ENCODE data around the gene UGT3A2.
A peak's percentile ranks its signal among the peaks of the same experiment; 100 is the strongest.

UGT3A2 gene

DNA sequence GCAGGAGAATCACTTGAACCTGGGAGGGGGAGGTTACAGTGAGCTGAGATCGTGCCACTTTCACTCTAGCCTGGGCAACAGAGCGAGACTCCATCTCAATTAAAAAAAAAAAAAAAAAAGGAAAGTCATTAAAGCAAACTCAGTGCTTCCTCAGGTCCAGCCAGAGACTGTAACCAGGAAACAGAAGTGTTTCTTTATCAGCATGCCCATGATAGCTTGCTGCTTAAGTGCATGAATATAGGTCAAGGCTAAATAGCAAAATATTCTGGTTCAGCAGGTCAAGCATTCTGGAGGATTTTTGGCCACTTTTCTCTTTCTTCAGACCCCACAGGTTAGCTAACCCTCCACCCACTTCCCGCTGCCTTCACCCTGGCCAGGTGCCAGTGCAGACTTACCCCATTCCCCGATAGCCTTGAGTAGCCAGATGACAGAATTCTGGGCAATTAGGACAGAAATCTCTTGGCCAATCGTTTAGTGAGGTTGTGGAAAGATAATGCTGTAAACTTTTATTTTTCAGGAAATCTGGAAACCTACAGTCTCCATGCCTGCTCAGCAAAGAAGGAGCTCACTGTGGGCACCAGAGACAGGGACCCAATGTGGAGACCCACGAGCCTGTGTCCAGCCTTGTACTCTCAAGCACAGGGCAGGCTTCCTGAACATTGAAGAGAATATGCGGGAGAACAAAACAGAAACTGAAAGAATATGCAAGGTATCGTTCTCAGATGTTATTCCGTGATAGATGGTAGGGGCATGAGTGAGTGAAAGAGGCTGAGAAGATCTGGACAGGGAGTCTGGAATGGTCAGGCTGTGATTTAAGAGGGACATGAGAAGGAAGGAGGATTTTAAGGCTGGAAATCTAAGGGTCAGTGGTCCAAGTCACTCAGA is 4.2 kb upstream of the UGT3A2 start:
- 91 to 92% methylated on average over 9 of the region's 9 CpGs for WGBS, 2 experiments

DNA sequence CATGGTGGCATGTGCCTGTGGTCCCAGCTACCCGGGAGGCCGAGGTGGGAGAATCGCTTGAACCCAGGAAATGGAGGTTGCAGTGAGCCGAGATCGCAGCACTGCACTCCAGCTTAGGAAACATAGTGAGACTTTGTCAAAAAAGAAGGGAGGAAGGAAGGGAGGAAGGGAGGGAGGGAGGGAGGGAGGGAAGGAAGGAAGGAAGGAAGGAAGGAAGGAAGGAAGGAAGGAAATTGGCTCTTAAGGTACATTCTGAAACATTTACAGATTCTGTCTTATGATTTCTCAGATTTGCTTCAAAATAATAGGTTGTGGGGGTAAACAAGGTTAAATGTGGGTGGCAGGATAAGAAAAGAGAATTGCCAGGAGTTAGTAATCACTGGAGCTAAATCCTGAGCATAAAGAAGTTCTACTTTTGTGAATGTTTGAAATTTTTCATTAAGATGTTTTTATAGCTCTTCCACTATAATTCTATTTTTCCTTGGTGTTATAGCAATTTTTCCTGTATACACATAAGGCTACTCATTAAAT is 2.1 kb upstream of the UGT3A2 start:
- peaks cover 9% of the 10 kb centered on the region for H3K27me3 ChIP-seq (ENCODE audit: control insufficient read depth, insufficient read depth, low read length, poor library complexity, severe bottlenecking)
- 92 to 94% methylated on average over 5 of the region's 5 CpGs for WGBS, 2 experiments

More for the DNA sequence above, 4.2 kb upstream of the UGT3A2 start:
- Histone ChIP-seq H3K36me3 (ENCODE audit: control insufficient read depth, insufficient read depth, low read length) (no peaks in the 10 kb centered on the region), H3K27me3 (ENCODE audit: control insufficient read depth, insufficient read depth, low read length, poor library complexity, severe bottlenecking) (no peaks in the 10 kb centered on the region), H3K4me1 (ENCODE audit: control insufficient read depth, insufficient read depth, low read length) (no peaks in the 10 kb centered on the region), H3K4me3 (ENCODE audit: insufficient read depth, low read depth, low read length) (no peak overlapping the region), H3K9me3 (ENCODE audit: control insufficient read depth, low read length) (no peaks in the 10 kb centered on the region), H3K27ac (ENCODE audit: insufficient read depth, low read depth, low read length, poor library complexity, severe bottlenecking) (no peak overlapping the region)

DNA sequence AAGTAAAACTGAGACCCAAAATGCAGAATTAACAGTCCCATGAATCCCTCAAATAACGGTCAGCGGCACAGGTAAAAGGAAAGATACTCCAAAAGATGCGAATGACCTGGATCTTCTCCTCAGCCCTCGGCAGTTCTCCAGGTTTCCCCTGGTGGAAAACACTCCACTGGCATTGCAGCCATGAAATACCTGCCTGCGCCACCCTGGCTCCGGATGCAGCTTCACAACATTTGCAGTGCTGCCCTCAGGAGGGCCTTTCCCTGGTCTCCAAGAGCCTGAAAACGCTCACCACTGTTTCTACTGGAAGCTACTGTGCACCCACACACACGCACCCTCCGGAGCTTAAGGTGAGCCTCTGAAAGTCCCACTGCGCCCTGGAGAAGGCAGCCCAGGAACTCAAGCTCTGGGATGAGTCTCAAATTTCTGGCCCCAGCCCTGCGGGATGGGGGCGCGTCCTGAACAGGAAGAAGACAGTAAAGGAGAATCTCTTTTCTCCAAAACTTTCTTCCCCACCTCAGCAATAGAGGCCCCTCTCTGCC is 612 bp downstream of the UGT3A2 start:
- WGBS, 2 experiments = 25 to 28% methylated on average over 13 of the region's 13 CpGs
- H3K4me3 ChIP-seq (ENCODE audit: insufficient read depth, low read depth, low read length) = peak overlapping the region; percentile 60
- no peaks in the 10 kb centered on the region for H3K9me3 ChIP-seq (ENCODE audit: control insufficient read depth, low read length)
- peaks cover 3% of the 10 kb centered on the region for H3K36me3 ChIP-seq (ENCODE audit: control insufficient read depth, insufficient read depth, low read length)
- no peaks in the 10 kb centered on the region for H3K4me1 ChIP-seq (ENCODE audit: control insufficient read depth, insufficient read depth, low read length)
- no peak overlapping the region for H3K27ac ChIP-seq (ENCODE audit: insufficient read depth, low read depth, low read length, poor library complexity, severe bottlenecking)
- H3K27me3 ChIP-seq (ENCODE audit: control insufficient read depth, insufficient read depth, low read length, poor library complexity, severe bottlenecking) = peaks cover 9% of the 10 kb centered on the region

More for the DNA sequence above, 2.1 kb upstream of the UGT3A2 start:
- H3K36me3 ChIP-seq (ENCODE audit: control insufficient read depth, insufficient read depth, low read length) = no peaks in the 10 kb centered on the region
- H3K4me3 ChIP-seq (ENCODE audit: insufficient read depth, low read depth, low read length) = no peak overlapping the region
- no peaks in the 10 kb centered on the region for H3K9me3 ChIP-seq (ENCODE audit: control insufficient read depth, low read length)
- H3K27ac ChIP-seq (ENCODE audit: insufficient read depth, low read depth, low read length, poor library complexity, severe bottlenecking) = no peak overlapping the region
- no peaks in the 10 kb centered on the region for H3K4me1 ChIP-seq (ENCODE audit: control insufficient read depth, insufficient read depth, low read length)

DNA sequence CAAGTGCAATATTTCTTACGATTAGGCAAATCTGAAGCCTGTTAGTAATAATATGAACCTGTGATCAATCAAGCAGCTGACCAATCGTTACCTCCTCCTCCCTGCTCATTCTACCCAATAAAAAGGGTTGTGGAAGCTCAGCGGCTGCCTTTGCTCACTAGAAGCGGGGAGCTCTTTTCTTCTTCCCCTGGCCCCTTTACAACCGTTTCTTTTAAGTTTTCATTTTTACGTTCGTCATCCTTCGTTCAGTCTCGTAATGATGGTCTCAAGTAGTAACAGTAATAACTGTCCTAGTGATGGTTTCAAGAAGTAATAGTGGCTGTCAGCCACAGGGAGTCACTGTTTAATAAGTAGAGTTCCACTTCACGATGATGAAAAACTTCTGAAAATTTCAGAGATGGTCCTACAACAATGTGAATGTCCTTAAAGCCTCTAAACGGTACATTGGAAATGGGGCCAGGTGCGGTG is 6.2 kb downstream of the UGT3A2 start:
- H3K4me3 ChIP-seq (ENCODE audit: insufficient read depth, low read depth, low read length) = no peak overlapping the region
- H3K36me3 ChIP-seq (ENCODE audit: control insufficient read depth, insufficient read depth, low read length) = peaks cover 3% of the 10 kb centered on the region
- peaks cover 5% of the 10 kb centered on the region for H3K27me3 ChIP-seq (ENCODE audit: control insufficient read depth, insufficient read depth, low read length, poor library complexity, severe bottlenecking)
- 90% methylated on average over 12 of the region's 12 CpGs for WGBS, 2 experiments
- H3K9me3 ChIP-seq (ENCODE audit: control insufficient read depth, low read length) = no peaks in the 10 kb centered on the region
- H3K27ac ChIP-seq (ENCODE audit: insufficient read depth, low read depth, low read length, poor library complexity, severe bottlenecking) = no peak overlapping the region
- no peaks in the 10 kb centered on the region for H3K4me1 ChIP-seq (ENCODE audit: control insufficient read depth, insufficient read depth, low read length)

DNA sequence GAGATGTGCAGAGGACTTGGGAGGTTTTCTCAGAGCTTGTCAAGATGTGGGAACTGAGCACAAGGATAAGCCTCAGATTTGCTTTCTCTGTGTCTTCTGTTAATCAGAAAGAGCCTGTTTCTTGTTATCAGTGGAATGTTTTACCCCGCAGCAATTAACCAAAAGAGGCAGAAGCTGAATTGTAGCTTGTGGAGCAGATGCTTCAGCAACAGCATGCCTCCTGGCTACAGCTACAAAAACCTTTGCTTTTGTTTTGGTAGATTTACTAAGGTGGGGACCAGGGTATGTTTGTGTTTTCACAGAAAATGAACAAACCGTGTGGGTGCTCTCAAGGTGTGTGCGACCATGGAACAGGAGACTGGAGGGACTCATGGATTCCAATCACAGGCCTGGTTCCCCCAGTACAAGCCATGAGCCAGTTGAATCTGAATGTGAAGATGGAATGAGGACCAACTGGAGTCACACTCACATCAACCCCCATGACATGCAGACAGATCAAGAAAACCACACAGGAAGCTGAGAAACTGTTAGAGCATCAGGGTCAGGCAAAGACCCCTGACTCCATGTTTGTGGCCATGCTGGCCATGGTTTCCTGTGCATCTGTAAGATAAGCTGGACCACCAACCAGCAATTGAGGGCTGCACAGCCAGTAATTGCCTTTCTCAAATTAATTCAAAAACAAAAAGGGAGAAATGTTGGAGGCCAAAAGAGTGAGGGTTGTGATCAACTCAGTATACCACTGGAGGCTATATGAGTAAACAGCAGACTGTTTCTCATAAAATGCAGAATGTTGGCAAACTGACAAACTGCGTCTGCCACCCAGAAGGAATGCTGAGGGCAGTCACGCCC is 6.9 kb downstream of the UGT3A2 start:
- H3K27me3 ChIP-seq (ENCODE audit: control insufficient read depth, insufficient read depth, low read length, poor library complexity, severe bottlenecking) = no peaks in the 10 kb centered on the region
- H3K4me1 ChIP-seq (ENCODE audit: control insufficient read depth, insufficient read depth, low read length) = no peaks in the 10 kb centered on the region
- H3K4me3 ChIP-seq (ENCODE audit: insufficient read depth, low read depth, low read length) = no peak overlapping the region
- peaks cover 3% of the 10 kb centered on the region for H3K36me3 ChIP-seq (ENCODE audit: control insufficient read depth, insufficient read depth, low read length)
- WGBS, 2 experiments = 90 to 96% methylated on average over 5 of the region's 5 CpGs
- no peaks in the 10 kb centered on the region for H3K9me3 ChIP-seq (ENCODE audit: control insufficient read depth, low read length)
- no peak overlapping the region for H3K27ac ChIP-seq (ENCODE audit: insufficient read depth, low read depth, low read length, poor library complexity, severe bottlenecking)

DNA sequence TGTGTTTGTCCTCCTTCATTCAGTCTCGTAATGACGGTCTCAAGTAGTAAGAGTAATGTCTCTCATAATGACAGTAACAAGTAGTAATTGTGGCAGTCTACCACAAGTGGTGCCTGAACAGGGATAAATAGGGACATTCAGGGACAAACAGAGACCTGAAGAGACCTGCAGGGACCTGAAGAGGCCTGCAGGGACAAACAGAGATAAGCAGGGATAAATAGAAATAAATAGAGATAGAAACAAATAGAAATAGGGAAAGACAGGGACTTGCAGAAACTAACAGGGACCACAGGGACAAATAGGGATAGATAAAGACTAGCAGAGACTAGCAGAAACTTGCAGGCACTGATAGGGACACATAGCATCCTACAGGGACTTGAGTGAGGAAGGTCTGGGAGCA is 7.9 kb downstream of the UGT3A2 start:
- H3K36me3 ChIP-seq (ENCODE audit: control insufficient read depth, insufficient read depth, low read length) = peaks cover 3% of the 10 kb centered on the region
- H3K9me3 ChIP-seq (ENCODE audit: control insufficient read depth, low read length) = no peaks in the 10 kb centered on the region
- H3K27ac ChIP-seq (ENCODE audit: insufficient read depth, low read depth, low read length, poor library complexity, severe bottlenecking) = no peak overlapping the region
- no peaks in the 10 kb centered on the region for H3K4me1 ChIP-seq (ENCODE audit: control insufficient read depth, insufficient read depth, low read length)
- H3K27me3 ChIP-seq (ENCODE audit: control insufficient read depth, insufficient read depth, low read length, poor library complexity, severe bottlenecking) = no peaks in the 10 kb centered on the region
- 97 to 98% methylated on average over 2 of the region's 2 CpGs for WGBS, 2 experiments
- H3K4me3 ChIP-seq (ENCODE audit: insufficient read depth, low read depth, low read length) = no peak overlapping the region

DNA sequence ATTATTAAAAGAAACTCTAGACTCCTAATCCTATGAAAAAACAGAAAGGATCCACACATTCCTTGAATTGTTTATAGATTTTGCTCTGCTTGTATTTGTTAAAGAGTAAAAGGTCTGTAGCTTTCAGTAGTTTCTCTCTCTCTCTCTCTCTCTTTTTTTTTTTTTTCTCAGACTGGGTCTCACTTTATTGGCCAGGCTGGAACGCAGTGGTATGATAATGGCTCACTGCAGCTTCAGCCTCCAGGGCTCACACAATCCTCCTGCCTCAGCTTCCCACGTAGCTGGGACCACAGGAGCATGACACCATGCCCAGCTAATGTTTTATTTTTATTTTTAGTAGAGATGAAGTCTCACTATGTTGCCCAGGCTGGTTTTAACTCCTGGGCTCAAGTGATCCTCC is 9.3 kb downstream of the UGT3A2 start:
- no peaks in the 10 kb centered on the region for H3K9me3 ChIP-seq (ENCODE audit: control insufficient read depth, low read length)
- no peak overlapping the region for H3K4me3 ChIP-seq (ENCODE audit: insufficient read depth, low read depth, low read length)
- no peak overlapping the region for H3K27ac ChIP-seq (ENCODE audit: insufficient read depth, low read depth, low read length, poor library complexity, severe bottlenecking)
- no peaks in the 10 kb centered on the region for H3K27me3 ChIP-seq (ENCODE audit: control insufficient read depth, insufficient read depth, low read length, poor library complexity, severe bottlenecking)
- H3K36me3 ChIP-seq (ENCODE audit: control insufficient read depth, insufficient read depth, low read length) = no peaks in the 10 kb centered on the region
- 73 to 76% methylated on average over 2 of the region's 2 CpGs for WGBS, 2 experiments
- no peaks in the 10 kb centered on the region for H3K4me1 ChIP-seq (ENCODE audit: control insufficient read depth, insufficient read depth, low read length)

DNA sequence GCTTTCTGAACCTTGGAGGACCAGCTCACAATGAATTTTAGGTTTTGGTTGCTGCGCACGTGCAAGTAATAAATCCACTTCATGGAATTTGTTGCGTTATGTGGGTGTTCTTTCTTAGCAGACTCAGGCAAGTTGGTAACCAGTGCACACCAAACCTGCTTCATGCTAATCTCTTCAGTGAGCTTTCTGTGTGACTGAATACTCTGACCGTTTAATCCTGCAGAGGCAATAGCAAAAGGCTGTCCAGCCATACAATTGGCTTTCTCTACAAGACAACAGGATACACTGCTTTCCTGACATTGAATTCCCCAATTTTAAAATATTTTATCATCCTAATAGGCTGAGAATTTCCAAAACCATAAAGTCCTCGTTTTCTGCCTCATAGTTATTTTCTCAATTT is 10.3 kb downstream of the UGT3A2 start:
- Histone ChIP-seq H3K4me1 (ENCODE audit: control insufficient read depth, insufficient read depth, low read length) (no peaks in the 10 kb centered on the region), H3K27me3 (ENCODE audit: control insufficient read depth, insufficient read depth, low read length, poor library complexity, severe bottlenecking) (no peaks in the 10 kb centered on the region), H3K4me3 (ENCODE audit: insufficient read depth, low read depth, low read length) (no peak overlapping the region), H3K9me3 (ENCODE audit: control insufficient read depth, low read length) (no peaks in the 10 kb centered on the region), H3K27ac (ENCODE audit: insufficient read depth, low read depth, low read length, poor library complexity, severe bottlenecking) (no peak overlapping the region), H3K36me3 (ENCODE audit: control insufficient read depth, insufficient read depth, low read length) (no peaks in the 10 kb centered on the region)
- 84 to 93% methylated on average over 5 of the region's 5 CpGs for WGBS, 2 experiments

DNA sequence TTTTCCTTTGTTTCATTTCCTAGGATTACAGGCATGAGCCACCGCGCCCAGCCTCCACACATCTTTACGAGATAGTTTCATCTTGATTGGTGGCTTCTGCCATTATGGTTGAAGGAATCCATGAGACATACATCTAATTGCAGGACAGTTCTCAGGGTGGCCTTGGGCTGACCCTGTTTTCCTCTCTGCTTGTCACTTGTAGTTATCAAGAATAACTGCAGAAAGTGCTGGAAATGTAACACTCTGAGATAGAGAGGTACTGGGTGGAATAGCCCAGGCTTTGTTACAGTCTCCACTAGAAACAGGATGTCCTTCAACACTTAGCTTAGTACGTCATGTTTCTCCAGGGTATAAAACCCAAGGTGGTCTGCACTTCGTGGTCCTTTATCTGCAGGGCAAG is 10.7 kb downstream of the UGT3A2 start:
- no peaks in the 10 kb centered on the region for H3K27me3 ChIP-seq (ENCODE audit: control insufficient read depth, insufficient read depth, low read length, poor library complexity, severe bottlenecking)
- H3K4me1 ChIP-seq (ENCODE audit: control insufficient read depth, insufficient read depth, low read length) = no peaks in the 10 kb centered on the region
- no peaks in the 10 kb centered on the region for H3K36me3 ChIP-seq (ENCODE audit: control insufficient read depth, insufficient read depth, low read length)
- H3K9me3 ChIP-seq (ENCODE audit: control insufficient read depth, low read length) = no peaks in the 10 kb centered on the region
- H3K4me3 ChIP-seq (ENCODE audit: insufficient read depth, low read depth, low read length) = no peak overlapping the region
- no peak overlapping the region for H3K27ac ChIP-seq (ENCODE audit: insufficient read depth, low read depth, low read length, poor library complexity, severe bottlenecking)
- WGBS, 2 experiments = 93 to 95% methylated on average over 5 of the region's 5 CpGs

DNA sequence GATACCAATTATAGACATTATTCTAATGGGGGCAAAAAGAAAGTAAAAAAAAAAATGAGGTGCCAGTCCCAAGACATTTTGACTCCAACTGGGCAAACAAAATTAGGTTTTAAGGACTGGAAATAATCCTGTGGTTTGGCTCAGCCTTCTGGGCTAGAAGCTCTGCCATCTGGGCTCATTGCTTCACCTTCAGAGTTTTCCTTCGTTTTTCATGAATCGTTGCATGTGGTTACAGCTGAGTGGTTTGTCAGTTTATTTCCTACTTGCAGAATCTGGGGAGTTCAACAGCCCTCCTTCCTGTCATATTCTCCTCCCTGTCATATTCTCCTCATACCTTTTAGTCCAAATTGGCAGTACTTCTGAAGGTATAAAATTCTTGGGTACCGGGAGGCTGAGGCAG is 12.0 kb downstream of the UGT3A2 start:
- H3K4me3 ChIP-seq (ENCODE audit: insufficient read depth, low read depth, low read length) = no peak overlapping the region
- H3K36me3 ChIP-seq (ENCODE audit: control insufficient read depth, insufficient read depth, low read length) = no peaks in the 10 kb centered on the region
- H3K27ac ChIP-seq (ENCODE audit: insufficient read depth, low read depth, low read length, poor library complexity, severe bottlenecking) = no peak overlapping the region
- H3K4me1 ChIP-seq (ENCODE audit: control insufficient read depth, insufficient read depth, low read length) = no peaks in the 10 kb centered on the region
- WGBS, 2 experiments = 93 to 95% methylated on average over 3 of the region's 3 CpGs
- no peaks in the 10 kb centered on the region for H3K9me3 ChIP-seq (ENCODE audit: control insufficient read depth, low read length)
- H3K27me3 ChIP-seq (ENCODE audit: control insufficient read depth, insufficient read depth, low read length, poor library complexity, severe bottlenecking) = no peaks in the 10 kb centered on the region

All from ectodermal cell (in vitro differentiated cells).